IPS-18a (cell line): Measurements from ENCODE around the gene AKAP13.

Experiments
- H3K27ac ChIP-seq: one replicate; pipeline ENCODE4 v1.5.1; 2013; ENCODE audit warnings: low read length
- H3K27me3 ChIP-seq: one replicate; pipeline ENCODE4 v1.6.1; 2013; ENCODE audit warnings: mild to moderate bottlenecking, low read length; ENCODE audit not compliant: control insufficient read depth, insufficient read depth
- H3K36me3 ChIP-seq: one replicate; pipeline ENCODE4 v1.6.1; 2013; ENCODE audit warnings: low read depth, low read length; ENCODE audit not compliant: control insufficient read depth
- H3K4me1 ChIP-seq: one replicate; pipeline ENCODE4 v1.6.1; 2013; ENCODE audit warnings: low read depth, low read length; ENCODE audit not compliant: control insufficient read depth
- H3K4me3 ChIP-seq: one replicate; pipeline ENCODE4 v1.5.1; 2013; ENCODE audit warnings: low read length
- H3K9ac ChIP-seq: one replicate; pipeline ENCODE4 v1.6.1; 2013; ENCODE audit warnings: mild to moderate bottlenecking, low read length, moderate library complexity
- H3K9me3 ChIP-seq: one replicate; pipeline ENCODE4 v1.6.1; 2013; ENCODE audit warnings: low read depth, low read length; ENCODE audit not compliant: control insufficient read depth

The AKAP13 gene

GRCh38 chr15:85757939-85758654, 377.7 kb downstream of the AKAP13 start:
- no peaks in the 10 kb centered on the region for H3K4me1 ChIP-seq
- H3K4me3 ChIP-seq = no peak overlapping the region
- no peak overlapping the region for H3K9ac ChIP-seq
- H3K27ac ChIP-seq = no peak overlapping the region
- H3K27me3 ChIP-seq = no peaks in the 10 kb centered on the region
- no peaks in the 10 kb centered on the region for H3K9me3 ChIP-seq
- H3K36me3 ChIP-seq = peaks cover 15% of the 10 kb centered on the region

GRCh38 chr15:85758655-85758978, 378.2 kb downstream of the AKAP13 start:
- Histone ChIP-seq H3K4me1 (no peaks in the 10 kb centered on the region), H3K4me3 (no peak overlapping the region), H3K9me3 (no peaks in the 10 kb centered on the region), H3K9ac (no peak overlapping the region), H3K36me3 (peaks cover 18% of the 10 kb centered on the region), H3K27me3 (no peaks in the 10 kb centered on the region), H3K27ac (no peak overlapping the region)

GRCh38 chr15:85759376-85759775, 379.0 kb downstream of the AKAP13 start:
- H3K36me3 ChIP-seq = peaks cover 18% of the 10 kb centered on the region
- H3K27ac ChIP-seq = no peak overlapping the region

GRCh38 chr15:85760049-85760448, 379.6 kb downstream of the AKAP13 start:
- Histone ChIP-seq H3K27me3 (no peaks in the 10 kb centered on the region), H3K4me1 (no peaks in the 10 kb centered on the region), H3K36me3 (peaks cover 18% of the 10 kb centered on the region), H3K4me3 (no peak overlapping the region), H3K9me3 (no peaks in the 10 kb centered on the region), H3K9ac (no peak overlapping the region), H3K27ac (no peak overlapping the region)

More at GRCh38 chr15:85759376-85759775, 379.0 kb downstream of the AKAP13 start:
- no peaks in the 10 kb centered on the region for H3K9me3 ChIP-seq
- no peak overlapping the region for H3K4me3 ChIP-seq
- no peak overlapping the region for H3K9ac ChIP-seq
- no peaks in the 10 kb centered on the region for H3K4me1 ChIP-seq
- no peaks in the 10 kb centered on the region for H3K27me3 ChIP-seq

GRCh38 chr15:85760531-85761371, 380.3 kb downstream of the AKAP13 start:
- Histone ChIP-seq H3K9ac (no peak overlapping the region), H3K27ac (no peak overlapping the region), H3K36me3 (peaks cover 18% of the 10 kb centered on the region), H3K27me3 (no peaks in the 10 kb centered on the region), H3K4me1 (no peaks in the 10 kb centered on the region), H3K9me3 (no peaks in the 10 kb centered on the region), H3K4me3 (no peak overlapping the region)

- Histone ChIP-seq H3K36me3 (peaks cover 18% of the 10 kb centered on the region), H3K9me3 (no peaks in the 10 kb centered on the region), H3K4me1 (peaks cover 4% of the 10 kb centered on the region), H3K4me3 (no peak overlapping the region), H3K27ac (no peak overlapping the region), H3K27me3 (no peaks in the 10 kb centered on the region), H3K9ac (no peak overlapping the region)
These were observed 381.2 kb downstream of the AKAP13 start for GRCh38 chr15:85761635-85762034.

- peaks cover 4% of the 10 kb centered on the region for H3K4me1 ChIP-seq
- no peaks in the 10 kb centered on the region for H3K9me3 ChIP-seq
- H3K27ac ChIP-seq = no peak overlapping the region
- H3K4me3 ChIP-seq = no peak overlapping the region
- H3K27me3 ChIP-seq = no peaks in the 10 kb centered on the region
- H3K9ac ChIP-seq = no peak overlapping the region
- H3K36me3 ChIP-seq = peaks cover 18% of the 10 kb centered on the region
These were observed 381.8 kb downstream of the AKAP13 start for GRCh38 chr15:85762039-85762755.

- H3K9me3 ChIP-seq = no peaks in the 10 kb centered on the region
- no peak overlapping the region for H3K9ac ChIP-seq
- no peak overlapping the region for H3K4me3 ChIP-seq
- H3K27ac ChIP-seq = no peak overlapping the region
- peaks cover 4% of the 10 kb centered on the region for H3K4me1 ChIP-seq
- H3K36me3 ChIP-seq = peaks cover 18% of the 10 kb centered on the region
- no peaks in the 10 kb centered on the region for H3K27me3 ChIP-seq
These were observed 382.3 kb downstream of the AKAP13 start for GRCh38 chr15:85762756-85763127.

GRCh38 chr15:85763157-85763556, 382.8 kb downstream of the AKAP13 start:
- no peak overlapping the region for H3K9ac ChIP-seq
- no peak overlapping the region for H3K4me3 ChIP-seq
- H3K27me3 ChIP-seq = no peaks in the 10 kb centered on the region
- no peak overlapping the region for H3K27ac ChIP-seq
- peaks cover 4% of the 10 kb centered on the region for H3K4me1 ChIP-seq
- H3K36me3 ChIP-seq = peaks cover 18% of the 10 kb centered on the region
- H3K9me3 ChIP-seq = no peaks in the 10 kb centered on the region

GRCh38 chr15:85763673-85764633, 383.6 kb downstream of the AKAP13 start:
- Histone ChIP-seq H3K9me3 (no peaks in the 10 kb centered on the region), H3K36me3 (peaks cover 12% of the 10 kb centered on the region), H3K27me3 (no peaks in the 10 kb centered on the region), H3K4me1 (peaks cover 4% of the 10 kb centered on the region), H3K9ac (no peak overlapping the region), H3K4me3 (no peak overlapping the region), H3K27ac (no peak overlapping the region)
